ENCODE results near the gene SERPINA5.

Gene SERPINA5

DNA sequence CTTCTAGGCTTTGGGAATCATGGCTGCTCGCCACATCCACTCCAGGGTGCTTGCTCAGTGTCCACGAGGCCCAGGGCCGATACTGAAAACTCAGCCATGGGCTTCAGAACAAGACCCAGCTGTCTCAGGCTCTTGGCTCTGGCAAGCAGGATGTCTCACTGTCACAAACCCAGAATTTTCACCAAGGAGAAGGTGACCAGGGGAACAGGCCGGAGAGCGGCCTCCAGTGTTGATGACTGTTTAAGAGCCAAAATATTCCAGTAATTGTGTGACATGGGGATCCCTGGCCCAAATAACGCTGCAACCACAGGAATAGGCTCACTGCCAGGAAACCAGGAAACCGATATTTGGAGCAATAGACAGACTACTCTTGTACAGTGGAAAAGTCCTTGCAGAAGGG, 9.8 kb upstream of the SERPINA5 start:
- H3K27me3 ChIP-seq (ENCODE audit: control insufficient read depth in 1 of 2, insufficient read depth in 1 of 2, low read length in 2 of 2): peaks cover 0 to 15% of the 10 kb centered on the region in 2 experiments
- no peak overlapping the region for H2BK12ac ChIP-seq (ENCODE audit: low read length in 2 of 2)
- 62% methylated on average over 7 of the region's 7 CpGs for WGBS
- no peak overlapping the region for H3K27ac ChIP-seq (ENCODE audit: low read length, poor library complexity, severe bottlenecking)
- no peaks in the 10 kb centered on the region for H3K36me3 ChIP-seq (ENCODE audit: control insufficient read depth in 1 of 2, insufficient read depth in 2 of 2, low read depth in 1 of 2, low read length in 2 of 2)
- H4K8ac ChIP-seq (ENCODE audit: low read length): no peak overlapping the region
- H3K4ac ChIP-seq (ENCODE audit: low read depth in 1 of 2, low read length in 2 of 2): no peak overlapping the region
- no peak overlapping the region for H2BK120ac ChIP-seq (ENCODE audit: low read depth, low read length)
- H3K23ac ChIP-seq (ENCODE audit: low read length in 2 of 2): no peak overlapping the region
- H3K18ac ChIP-seq (ENCODE audit: low read depth in 1 of 2, low read length in 2 of 2): no peak overlapping the region
- peak overlapping the region; percentile 43 for H3K9ac ChIP-seq (ENCODE audit: low read length)
- H3K14ac ChIP-seq (ENCODE audit: low read length in 2 of 2): no peak overlapping the region
- no peak overlapping the region for H3K4me2 ChIP-seq (ENCODE audit: low read length, poor library complexity, severe bottlenecking)
- H2BK5ac ChIP-seq (ENCODE audit: low read depth, low read length, poor library complexity, severe bottlenecking): no peak overlapping the region
- no peak overlapping the region for H4K91ac ChIP-seq (ENCODE audit: low read length)
- DNase-seq: no peak
- no peaks in the 10 kb centered on the region for H3K79me1 ChIP-seq (replicated peaks; ENCODE audit: low read length, poor library complexity, severe bottlenecking)
- no peak overlapping the region for H2AK5ac ChIP-seq (ENCODE audit: low read length, severe bottlenecking)
- no peaks in the 10 kb centered on the region for H3K4me1 ChIP-seq (ENCODE audit: control insufficient read depth, insufficient read depth, low read depth, low read length)
- no peak overlapping the region for H2BK15ac ChIP-seq (ENCODE audit: low read depth, poor library complexity, severe bottlenecking)
- H2AFZ ChIP-seq (ENCODE audit: low read depth, low read length): no peak overlapping the region
- H3K9me3 ChIP-seq (ENCODE audit: control insufficient read depth, low read length): no peaks in the 10 kb centered on the region
- H3K4me3 ChIP-seq (ENCODE audit: insufficient read depth in 1 of 2, low read depth in 1 of 2, low read length in 2 of 2): no peak overlapping the region

DNA sequence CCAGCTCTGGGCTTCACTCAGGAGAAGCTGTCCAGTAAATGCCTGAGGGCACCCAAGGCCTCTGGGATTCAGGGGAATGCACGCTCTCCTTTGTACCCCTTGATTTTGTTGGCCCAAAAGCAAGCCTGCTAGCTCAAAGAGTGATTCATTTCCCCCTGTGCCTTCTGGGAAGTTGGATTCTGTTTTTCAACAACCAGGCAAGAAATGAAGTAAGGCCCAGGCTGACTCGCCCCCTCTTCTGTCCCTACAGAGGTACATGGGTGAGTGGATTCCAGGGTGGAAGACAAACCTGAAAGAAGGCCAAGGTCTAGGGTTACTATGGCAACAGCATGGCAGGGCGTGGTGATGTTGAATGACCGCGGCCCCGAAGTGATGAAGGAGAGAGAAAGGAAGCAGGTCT, 9.3 kb upstream of the SERPINA5 start:
- Histone ChIP-seq H2AFZ (ENCODE audit: low read depth, low read length) (no peak overlapping the region), H3K9me3 (ENCODE audit: control insufficient read depth, low read length) (no peaks in the 10 kb centered on the region), H3K79me1 (replicated peaks; ENCODE audit: low read length, poor library complexity, severe bottlenecking) (no peaks in the 10 kb centered on the region), H3K27ac (ENCODE audit: low read length, poor library complexity, severe bottlenecking) (no peak overlapping the region), H2BK12ac (ENCODE audit: low read length in 2 of 2) (no peak overlapping the region), H3K18ac (ENCODE audit: low read depth in 1 of 2, low read length in 2 of 2) (no peak overlapping the region), H4K91ac (ENCODE audit: low read length) (no peak overlapping the region), H3K36me3 (ENCODE audit: control insufficient read depth in 1 of 2, insufficient read depth in 2 of 2, low read depth in 1 of 2, low read length in 2 of 2) (no peaks in the 10 kb centered on the region), H2BK15ac (ENCODE audit: low read depth, poor library complexity, severe bottlenecking) (no peak overlapping the region), H2AK5ac (ENCODE audit: low read length, severe bottlenecking) (no peak overlapping the region), H2BK5ac (ENCODE audit: low read depth, low read length, poor library complexity, severe bottlenecking) (no peak overlapping the region), H3K23ac (ENCODE audit: low read length in 2 of 2) (no peak overlapping the region), H2BK120ac (ENCODE audit: low read depth, low read length) (no peak overlapping the region), H3K4ac (ENCODE audit: low read depth in 1 of 2, low read length in 2 of 2) (no peak overlapping the region), H4K8ac (ENCODE audit: low read length) (no peak overlapping the region), H3K27me3 (ENCODE audit: control insufficient read depth in 1 of 2, insufficient read depth in 1 of 2, low read length in 2 of 2) (peaks cover 0 to 19% of the 10 kb centered on the region in 2 experiments), H3K9ac (ENCODE audit: low read length) (peak overlapping the region; percentile 43), H3K4me1 (ENCODE audit: control insufficient read depth, insufficient read depth, low read depth, low read length) (no peaks in the 10 kb centered on the region), H3K4me3 (ENCODE audit: insufficient read depth in 1 of 2, low read depth in 1 of 2, low read length in 2 of 2) (no peak overlapping the region), H3K4me2 (ENCODE audit: low read length, poor library complexity, severe bottlenecking) (no peak overlapping the region), H3K14ac (ENCODE audit: low read length in 2 of 2) (no peak overlapping the region)
- 82% methylated on average over 6 of the region's 6 CpGs for WGBS
- no peak for DNase-seq

DNA sequence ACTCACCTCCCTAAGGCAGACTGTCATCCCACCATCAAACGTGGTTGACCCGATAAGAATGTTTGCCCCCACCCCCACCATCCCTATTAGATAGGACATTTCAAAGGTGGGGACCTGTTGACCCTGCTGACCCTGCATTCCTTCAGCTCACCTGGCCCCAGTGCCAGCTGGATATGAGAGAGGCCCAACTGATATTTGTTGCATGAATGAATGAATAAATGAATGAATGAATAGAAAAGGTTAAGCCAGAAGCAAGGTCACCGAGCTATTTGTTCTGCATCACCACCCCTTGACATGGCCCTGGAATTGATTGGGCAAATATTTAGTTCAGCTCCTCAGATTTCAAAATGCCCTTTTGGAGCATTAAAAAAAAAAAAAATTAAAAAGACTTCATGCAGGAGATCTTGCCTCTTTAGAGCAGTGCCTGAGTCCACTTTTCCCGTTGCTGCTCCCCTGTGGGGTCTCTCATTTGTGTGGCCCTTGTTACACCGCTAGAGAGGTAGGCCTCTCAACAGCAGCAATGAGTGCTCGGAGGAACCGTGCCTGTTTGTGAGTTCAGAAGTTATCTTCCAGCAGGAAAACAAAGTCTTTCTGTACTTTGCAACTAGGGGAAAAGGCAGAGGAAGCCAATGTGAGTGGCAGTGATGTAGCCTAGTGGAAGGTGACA, 8.5 kb upstream of the SERPINA5 start:
- H2AFZ ChIP-seq (ENCODE audit: low read depth, low read length): no peak overlapping the region
- H3K36me3 ChIP-seq (ENCODE audit: control insufficient read depth in 1 of 2, insufficient read depth in 2 of 2, low read depth in 1 of 2, low read length in 2 of 2): no peaks in the 10 kb centered on the region
- no peak overlapping the region for H3K23ac ChIP-seq (ENCODE audit: low read length in 2 of 2)
- H3K14ac ChIP-seq (ENCODE audit: low read length in 2 of 2): no peak overlapping the region
- no peak overlapping the region for H3K4me2 ChIP-seq (ENCODE audit: low read length, poor library complexity, severe bottlenecking)
- no peak overlapping the region for H4K8ac ChIP-seq (ENCODE audit: low read length)
- 66% methylated on average over 7 of the region's 7 CpGs for WGBS
- DNase-seq: no peak
- H3K27ac ChIP-seq (ENCODE audit: low read length, poor library complexity, severe bottlenecking): no peak overlapping the region
- no peaks in the 10 kb centered on the region for H3K4me1 ChIP-seq (ENCODE audit: control insufficient read depth, insufficient read depth, low read depth, low read length)
- H2BK5ac ChIP-seq (ENCODE audit: low read depth, low read length, poor library complexity, severe bottlenecking): no peak overlapping the region
- no peak overlapping the region for H3K9ac ChIP-seq (ENCODE audit: low read length)
- peaks cover under 1 to 22% of the 10 kb centered on the region in 2 experiments for H3K27me3 ChIP-seq (ENCODE audit: control insufficient read depth in 1 of 2, insufficient read depth in 1 of 2, low read length in 2 of 2)
- no peaks in the 10 kb centered on the region for H3K79me1 ChIP-seq (replicated peaks; ENCODE audit: low read length, poor library complexity, severe bottlenecking)
- H3K4me3 ChIP-seq (ENCODE audit: insufficient read depth in 1 of 2, low read depth in 1 of 2, low read length in 2 of 2): no peak overlapping the region
- H2BK15ac ChIP-seq (ENCODE audit: low read depth, poor library complexity, severe bottlenecking): no peak overlapping the region
- H2BK120ac ChIP-seq (ENCODE audit: low read depth, low read length): no peak overlapping the region
- H3K9me3 ChIP-seq (ENCODE audit: control insufficient read depth, low read length): no peaks in the 10 kb centered on the region
- no peak overlapping the region for H3K4ac ChIP-seq (ENCODE audit: low read depth in 1 of 2, low read length in 2 of 2)
- no peak overlapping the region for H2BK12ac ChIP-seq (ENCODE audit: low read length in 2 of 2)
- H4K91ac ChIP-seq (ENCODE audit: low read length): no peak overlapping the region
- no peak overlapping the region for H2AK5ac ChIP-seq (ENCODE audit: low read length, severe bottlenecking)
- no peak overlapping the region for H3K18ac ChIP-seq (ENCODE audit: low read depth in 1 of 2, low read length in 2 of 2)

DNA sequence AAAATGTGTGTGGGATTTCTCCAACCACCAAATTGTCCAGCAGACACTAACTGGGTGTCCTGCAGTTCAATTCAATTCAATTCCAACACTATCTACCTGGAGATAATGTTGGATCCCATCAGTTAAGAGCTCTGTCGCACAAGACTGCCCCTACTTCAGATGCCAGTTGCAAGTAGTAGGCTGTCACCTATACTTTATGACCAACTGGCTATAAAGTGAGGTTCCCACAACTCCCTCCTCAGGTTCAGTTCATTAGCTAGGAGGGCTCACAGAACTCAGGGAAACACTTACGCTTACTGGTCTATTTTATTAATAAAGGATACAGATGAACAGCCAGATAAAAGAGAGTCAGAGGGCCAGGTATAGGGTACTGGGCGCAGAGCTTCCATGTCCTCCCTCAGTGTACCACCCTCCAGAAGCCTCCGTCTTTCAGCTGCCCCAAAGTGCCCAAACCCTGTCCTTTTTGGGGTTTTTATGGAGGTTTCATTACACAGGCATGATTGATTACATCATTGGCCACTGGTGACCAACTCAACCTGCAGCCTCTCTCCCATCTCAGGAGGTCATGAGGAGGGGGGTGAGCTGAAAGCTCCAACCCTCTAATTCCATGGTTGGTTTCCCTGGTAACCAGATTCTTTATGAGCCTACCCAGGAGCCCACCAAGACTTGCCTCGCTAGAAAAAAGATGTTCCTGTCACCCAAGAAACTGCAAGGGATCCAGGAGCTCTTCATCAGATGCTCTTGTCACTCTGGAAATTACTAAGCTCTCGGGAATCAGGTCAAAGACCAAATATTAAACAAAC, 7.5 kb upstream of the SERPINA5 start:
- H3K4me1 ChIP-seq (ENCODE audit: control insufficient read depth, insufficient read depth, low read depth, low read length): no peaks in the 10 kb centered on the region
- H3K36me3 ChIP-seq (ENCODE audit: control insufficient read depth in 1 of 2, insufficient read depth in 2 of 2, low read depth in 1 of 2, low read length in 2 of 2): no peaks in the 10 kb centered on the region
- H2BK15ac ChIP-seq (ENCODE audit: low read depth, poor library complexity, severe bottlenecking): no peak overlapping the region
- H3K4ac ChIP-seq (ENCODE audit: low read depth in 1 of 2, low read length in 2 of 2): no peak overlapping the region
- peaks cover 4 to 28% of the 10 kb centered on the region in 2 experiments for H3K27me3 ChIP-seq (ENCODE audit: control insufficient read depth in 1 of 2, insufficient read depth in 1 of 2, low read length in 2 of 2)
- 57% methylated on average over 4 of the region's 6 CpGs for whole genome bisulfite sequencing
- H4K8ac ChIP-seq (ENCODE audit: low read length): no peak overlapping the region
- no peak overlapping the region for H3K4me3 ChIP-seq (ENCODE audit: insufficient read depth in 1 of 2, low read depth in 1 of 2, low read length in 2 of 2)
- DNase-seq: no peak
- H3K9ac ChIP-seq (ENCODE audit: low read length): no peak overlapping the region
- no peak overlapping the region for H2AFZ ChIP-seq (ENCODE audit: low read depth, low read length)
- no peak overlapping the region for H3K4me2 ChIP-seq (ENCODE audit: low read length, poor library complexity, severe bottlenecking)
- no peaks in the 10 kb centered on the region for H3K79me1 ChIP-seq (replicated peaks; ENCODE audit: low read length, poor library complexity, severe bottlenecking)
- H3K18ac ChIP-seq (ENCODE audit: low read depth in 1 of 2, low read length in 2 of 2): no peak overlapping the region
- H2BK5ac ChIP-seq (ENCODE audit: low read depth, low read length, poor library complexity, severe bottlenecking): no peak overlapping the region
- no peaks in the 10 kb centered on the region for H3K9me3 ChIP-seq (ENCODE audit: control insufficient read depth, low read length)
- no peak overlapping the region for H3K14ac ChIP-seq (ENCODE audit: low read length in 2 of 2)
- no peak overlapping the region for H2BK12ac ChIP-seq (ENCODE audit: low read length in 2 of 2)
- no peak overlapping the region for H3K23ac ChIP-seq (ENCODE audit: low read length in 2 of 2)
- H4K91ac ChIP-seq (ENCODE audit: low read length): no peak overlapping the region
- H2AK5ac ChIP-seq (ENCODE audit: low read length, severe bottlenecking): no peak overlapping the region
- H3K27ac ChIP-seq (ENCODE audit: low read length, poor library complexity, severe bottlenecking): no peak overlapping the region
- H2BK120ac ChIP-seq (ENCODE audit: low read depth, low read length): no peak overlapping the region
